SK-N-MC (cell line): Measurements from ENCODE around the gene DICER1.

Source experiments
- DNase-seq: peaks from one replicate; pipeline ENCODE4 v3.0.0-alpha.2; 2011; ENCODE audit warnings: low read depth, low spot score
- H3K27ac ChIP-seq: fragments of 200-600 bp; sonication (generic); 2 replicates; pipeline ENCODE4 v1.5.1; 2016; ENCODE audit warnings: mixed run types
- H3K36me3 ChIP-seq: fragments of 200-600 bp; sonication (generic); 2 replicates; pipeline ENCODE4 v1.6.1; 2017; ENCODE audit warnings: antibody characterized with exemption, low read length, mixed read lengths; ENCODE audit not compliant: insufficient read depth
- H3K4me3 ChIP-seq: fragments of 200-600 bp; sonication (generic); 2 replicates; pipeline ENCODE4 v1.5.1; 2016
- H3K9ac ChIP-seq: fragments of 200-600 bp; sonication (generic); 2 replicates; pipeline ENCODE4 v1.8.0; 2017; ENCODE audit warnings: mixed run types, mixed read lengths; ENCODE audit not compliant: insufficient read length
- H3K9me3 ChIP-seq: fragments of 200-600 bp; sonication (generic); 2 replicates; pipeline ENCODE4 v1.6.1; 2017; ENCODE audit warnings: low read depth, mild to moderate bottlenecking, antibody characterized with exemption, low read length, moderate library complexity, mixed read lengths
- EZH2 ChIP-seq: fragments of 200-600 bp; sonication (generic); IDR thresholded peaks from one replicate; pipeline ENCODE4 v1.6.1; 2017; ENCODE audit warnings: antibody characterized with exemption
- FOXP2 ChIP-seq: optimal IDR thresholded peaks from 2 replicates; pipeline ENCODE3; 2011; ENCODE audit warnings: mild to moderate bottlenecking, moderate library complexity; ENCODE audit not compliant: insufficient read depth; ENCODE audit errors: extremely low read length, control extremely low read depth
- POLR2AphosphoS5 ChIP-seq: IDR thresholded peaks from 2 replicates; pipeline ENCODE4 v1.6.1; 2012; ENCODE audit warnings: mild to moderate bottlenecking, low read depth, low read length, borderline replicate concordance

The DICER1 gene

GRCh38 chr14:95189367-95190132 is 32.2 kb upstream of the DICER1 start:
- Histone ChIP-seq H3K9ac (no peak overlapping the region), H3K9me3 (no peaks in the 10 kb centered on the region; the same call in 1 of the 2 replicates), H3K27ac (peak overlapping the region; percentile 7; the same call in 1 of the 2 replicates), H3K4me3 (no peak overlapping the region), H3K36me3 (no peaks in the 10 kb centered on the region)
- no peak for DNase-seq
- TF ChIP-seq FOXP2 = no peak
- TF ChIP-seq POLR2AphosphoS5 = no peak
- TF ChIP-seq EZH2 = no peak

- Histone ChIP-seq H3K27ac (no peak overlapping the region), H3K9ac (no peak overlapping the region), H3K4me3 (no peak overlapping the region), H3K9me3 (no peaks in the 10 kb centered on the region; the same call in 1 of the 2 replicates), H3K36me3 (no peaks in the 10 kb centered on the region)
- TF ChIP-seq FOXP2 (no peak), EZH2 (no peak), POLR2AphosphoS5 (no peak)
- DNase-seq = no peak
Measured at GRCh38 chr14:95188380-95188779, 31.1 kb upstream of the DICER1 start.

- peak overlapping the region; percentile 94 for H3K27ac ChIP-seq
- DNase-seq = no peak
Measured at GRCh38 chr14:95185767-95186392, 28.6 kb upstream of the DICER1 start.

GRCh38 chr14:95185033-95185766 is 27.9 kb upstream of the DICER1 start:
- Histone ChIP-seq H3K4me3 (peak overlapping the region; percentile 68), H3K9ac (peak overlapping the region; percentile 57), H3K36me3 (no peaks in the 10 kb centered on the region), H3K27ac (peak overlapping the region; percentile 94), H3K9me3 (no peaks in the 10 kb centered on the region; the same call in 1 of the 2 replicates)
- peak; percentile 66 for TF ChIP-seq POLR2AphosphoS5
- TF ChIP-seq EZH2 = no peak
- peak; percentile 59 for DNase-seq

More at GRCh38 chr14:95185767-95186392, 28.6 kb upstream of the DICER1 start:
- H3K4me3 ChIP-seq = peak overlapping the region; percentile 68
- no peaks in the 10 kb centered on the region; the same call in 1 of the 2 replicates for H3K9me3 ChIP-seq
- peak overlapping the region; percentile 57 for H3K9ac ChIP-seq
- TF ChIP-seq EZH2 (no peak), FOXP2 (no peak), POLR2AphosphoS5 (no peak)
- H3K36me3 ChIP-seq = no peaks in the 10 kb centered on the region

- TF ChIP-seq POLR2AphosphoS5 (no peak), FOXP2 (no peak), EZH2 (no peak)
- H3K9ac ChIP-seq = no peak overlapping the region
- H3K4me3 ChIP-seq = no peak overlapping the region
- H3K36me3 ChIP-seq = no peaks in the 10 kb centered on the region
- H3K27ac ChIP-seq = peak overlapping the region; percentile 74
- H3K9me3 ChIP-seq = no peaks in the 10 kb centered on the region; the same call in 1 of the 2 replicates
- no peak for DNase-seq
Measured at GRCh38 chr14:95184413-95184790, 27.1 kb upstream of the DICER1 start.

GRCh38 chr14:95183532-95184412 is 26.4 kb upstream of the DICER1 start:
- DNase-seq = no peak
- H3K4me3 ChIP-seq = no peak overlapping the region
- H3K36me3 ChIP-seq = no peaks in the 10 kb centered on the region
- TF ChIP-seq FOXP2 (no peak), EZH2 (no peak), POLR2AphosphoS5 (no peak)
- no peaks in the 10 kb centered on the region; the same call in 1 of the 2 replicates for H3K9me3 ChIP-seq
- peak overlapping the region; percentile 74 for H3K27ac ChIP-seq
- H3K9ac ChIP-seq = no peak overlapping the region

GRCh38 chr14:95183082-95183481 is 25.8 kb upstream of the DICER1 start:
- no peak for DNase-seq
- Histone ChIP-seq H3K9me3 (no peaks in the 10 kb centered on the region; the same call in 1 of the 2 replicates), H3K9ac (no peak overlapping the region), H3K4me3 (no peak overlapping the region), H3K36me3 (no peaks in the 10 kb centered on the region), H3K27ac (peak overlapping the region; percentile 4; the same call in 1 of the 2 replicates)
- TF ChIP-seq POLR2AphosphoS5 (no peak), FOXP2 (no peak), EZH2 (no peak)
